ENCODE measurements around the gene HEBP2. TPM values are rescaled to one million over a fixed set of nuclear protein-coding genes. Genes with fewer than 3 reads are reported as not detected.

Gene HEBP2
- total RNA-seq, 1 donor from 2014 or later: 53.0 TPM

DNA sequence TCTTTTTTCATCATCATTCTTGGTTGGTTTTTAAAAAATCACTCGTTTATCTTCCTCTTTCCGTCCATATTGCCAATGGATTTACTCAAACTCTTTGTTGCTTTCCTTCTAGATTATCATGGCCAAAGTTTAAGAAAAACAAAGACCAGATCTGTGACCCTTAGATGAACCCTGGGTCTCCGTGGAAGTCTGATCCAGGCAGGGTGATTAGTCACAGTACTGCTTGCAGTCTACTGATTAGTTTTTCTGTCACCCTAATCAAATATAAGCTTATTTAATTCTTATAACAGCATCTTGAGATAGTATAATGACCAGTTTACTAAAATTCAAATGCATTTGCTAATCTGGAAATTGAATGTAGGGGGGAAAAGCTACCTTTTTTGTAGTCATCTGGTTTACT lies 32.3 kb upstream of the HEBP2 start:
- Mint-ChIP-seq H3K9me3 (ENCODE audit: unreplicated experiment) (no peaks in the 10 kb centered on the region), H3K27ac (ENCODE audit: unreplicated experiment) (no peak overlapping the region), H3K36me3 (ENCODE audit: unreplicated experiment) (no peaks in the 10 kb centered on the region), H3K27me3 (ENCODE audit: unreplicated experiment) (no peaks in the 10 kb centered on the region), H3K4me3 (ENCODE audit: unreplicated experiment) (no peak overlapping the region), H3K4me1 (ENCODE audit: low read depth, unreplicated experiment) (peaks cover 2% of the 10 kb centered on the region)
- TF ChIP-seq, protein P1, sequence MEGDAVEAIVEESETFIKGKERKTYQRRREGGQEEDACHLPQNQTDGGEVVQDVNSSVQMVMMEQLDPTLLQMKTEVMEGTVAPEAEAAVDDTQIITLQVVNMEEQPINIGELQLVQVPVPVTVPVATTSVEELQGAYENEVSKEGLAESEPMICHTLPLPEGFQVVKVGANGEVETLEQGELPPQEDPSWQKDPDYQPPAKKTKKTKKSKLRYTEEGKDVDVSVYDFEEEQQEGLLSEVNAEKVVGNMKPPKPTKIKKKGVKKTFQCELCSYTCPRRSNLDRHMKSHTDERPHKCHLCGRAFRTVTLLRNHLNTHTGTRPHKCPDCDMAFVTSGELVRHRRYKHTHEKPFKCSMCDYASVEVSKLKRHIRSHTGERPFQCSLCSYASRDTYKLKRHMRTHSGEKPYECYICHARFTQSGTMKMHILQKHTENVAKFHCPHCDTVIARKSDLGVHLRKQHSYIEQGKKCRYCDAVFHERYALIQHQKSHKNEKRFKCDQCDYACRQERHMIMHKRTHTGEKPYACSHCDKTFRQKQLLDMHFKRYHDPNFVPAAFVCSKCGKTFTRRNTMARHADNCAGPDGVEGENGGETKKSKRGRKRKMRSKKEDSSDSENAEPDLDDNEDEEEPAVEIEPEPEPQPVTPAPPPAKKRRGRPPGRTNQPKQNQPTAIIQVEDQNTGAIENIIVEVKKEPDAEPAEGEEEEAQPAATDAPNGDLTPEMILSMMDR (IDR thresholded peaks at IDR 0.05; ENCODE audit: partially characterized antibody, unreplicated experiment): no peak
- no peak for DNase-seq

DNA sequence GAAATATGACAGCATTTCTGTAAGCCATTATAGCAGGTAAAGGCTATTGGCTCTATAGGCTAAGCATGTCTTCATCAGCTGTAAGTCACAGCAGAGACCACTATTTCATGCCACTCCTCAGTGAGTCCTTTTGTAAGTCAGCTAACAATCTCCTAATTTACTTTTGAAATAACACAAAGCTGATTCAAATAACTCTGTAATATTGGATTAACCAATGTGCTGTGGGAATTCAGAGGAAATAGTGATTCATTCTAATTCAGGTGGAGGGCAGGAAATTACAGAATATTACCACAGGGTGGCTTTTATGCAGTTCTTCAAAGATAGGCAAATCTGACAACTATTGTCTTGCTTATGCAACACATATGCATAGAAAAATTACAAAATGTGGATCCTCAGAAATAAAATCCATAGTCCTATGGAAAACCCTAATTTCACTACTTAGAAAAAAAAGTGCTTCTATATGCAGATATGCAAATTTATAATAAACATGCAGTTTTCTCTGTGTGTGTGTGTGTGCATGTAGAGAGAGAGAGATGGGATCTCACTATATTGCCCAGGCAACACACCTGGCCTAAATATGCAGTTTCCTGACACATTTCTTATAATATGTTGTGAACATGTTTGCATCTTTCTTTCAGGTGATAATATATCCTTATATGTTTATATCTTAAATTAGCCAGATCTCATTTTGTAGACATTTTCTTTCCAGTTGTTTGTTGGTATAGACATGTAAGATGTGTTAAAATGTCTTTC lies 31.1 kb upstream of the HEBP2 start:
- no peaks in the 10 kb centered on the region for H3K27me3 Mint-ChIP-seq (ENCODE audit: unreplicated experiment)
- peaks cover 2% of the 10 kb centered on the region for H3K4me1 Mint-ChIP-seq (ENCODE audit: low read depth, unreplicated experiment)

DNA sequence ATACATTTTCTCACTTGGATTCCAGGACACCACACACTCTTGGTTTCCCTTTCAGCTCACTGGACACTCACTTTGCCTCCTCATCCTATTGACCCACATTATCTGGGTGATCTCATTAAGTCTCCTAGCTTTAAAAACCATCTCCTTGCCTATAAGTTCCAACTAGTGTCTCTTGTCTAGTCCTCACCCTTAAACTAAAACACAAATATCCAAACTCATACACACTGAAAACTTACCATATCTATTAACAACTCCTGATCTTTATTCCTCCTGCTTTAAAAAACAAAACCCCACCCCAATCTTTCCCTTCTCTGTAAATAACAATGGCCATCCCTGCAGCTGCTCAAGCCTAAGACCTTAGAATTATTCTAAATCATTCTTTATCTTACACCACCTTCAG lies 29.8 kb upstream of the HEBP2 start:
- Mint-ChIP-seq H3K4me1 (ENCODE audit: low read depth, unreplicated experiment) (peaks cover 2% of the 10 kb centered on the region), H3K27me3 (ENCODE audit: unreplicated experiment) (no peaks in the 10 kb centered on the region), H3K36me3 (ENCODE audit: unreplicated experiment) (no peaks in the 10 kb centered on the region), H3K4me3 (ENCODE audit: unreplicated experiment) (no peak overlapping the region), H3K27ac (ENCODE audit: unreplicated experiment) (no peak overlapping the region), H3K9me3 (ENCODE audit: unreplicated experiment) (no peaks in the 10 kb centered on the region)
- TF ChIP-seq, protein P1 (IDR thresholded peaks at IDR 0.05; ENCODE audit: partially characterized antibody, unreplicated experiment): no peak
- DNase-seq: no peak

More for the DNA sequence above, 31.1 kb upstream of the HEBP2 start:
- no peak for DNase-seq
- Mint-ChIP-seq H3K27ac (ENCODE audit: unreplicated experiment) (no peak overlapping the region), H3K9me3 (ENCODE audit: unreplicated experiment) (no peaks in the 10 kb centered on the region), H3K36me3 (ENCODE audit: unreplicated experiment) (no peaks in the 10 kb centered on the region), H3K4me3 (ENCODE audit: unreplicated experiment) (no peak overlapping the region)
- TF ChIP-seq, protein P1 (IDR thresholded peaks at IDR 0.05; ENCODE audit: partially characterized antibody, unreplicated experiment): no peak

DNA sequence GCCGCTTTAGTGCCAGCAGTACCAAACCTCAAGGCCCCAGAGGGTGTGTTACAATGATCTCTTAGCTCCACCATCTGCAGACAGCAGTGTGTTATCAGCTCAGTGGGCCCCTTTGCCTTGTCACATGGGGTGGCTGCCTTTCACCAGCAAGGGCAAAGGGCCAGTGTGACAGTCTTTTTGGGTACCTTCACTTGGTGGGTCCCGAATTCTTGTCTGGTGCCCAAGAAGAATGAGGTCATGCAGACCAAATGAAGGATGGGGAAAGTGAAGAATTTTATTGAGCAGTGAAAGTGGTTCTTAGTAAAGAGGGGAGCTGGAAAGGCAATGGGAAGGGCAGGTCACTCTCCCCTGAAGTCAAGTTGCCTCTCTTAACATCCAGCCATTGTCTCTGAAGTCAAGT lies 29.2 kb upstream of the HEBP2 start:
- TF ChIP-seq, protein P1 (IDR thresholded peaks at IDR 0.05; ENCODE audit: partially characterized antibody, unreplicated experiment): no peak
- Mint-ChIP-seq H3K4me3 (ENCODE audit: unreplicated experiment) (no peak overlapping the region), H3K27me3 (ENCODE audit: unreplicated experiment) (no peaks in the 10 kb centered on the region), H3K9me3 (ENCODE audit: unreplicated experiment) (no peaks in the 10 kb centered on the region), H3K4me1 (ENCODE audit: low read depth, unreplicated experiment) (peaks cover 2% of the 10 kb centered on the region), H3K27ac (ENCODE audit: unreplicated experiment) (no peak overlapping the region), H3K36me3 (ENCODE audit: unreplicated experiment) (no peaks in the 10 kb centered on the region)
- DNase-seq: no peak

DNA sequence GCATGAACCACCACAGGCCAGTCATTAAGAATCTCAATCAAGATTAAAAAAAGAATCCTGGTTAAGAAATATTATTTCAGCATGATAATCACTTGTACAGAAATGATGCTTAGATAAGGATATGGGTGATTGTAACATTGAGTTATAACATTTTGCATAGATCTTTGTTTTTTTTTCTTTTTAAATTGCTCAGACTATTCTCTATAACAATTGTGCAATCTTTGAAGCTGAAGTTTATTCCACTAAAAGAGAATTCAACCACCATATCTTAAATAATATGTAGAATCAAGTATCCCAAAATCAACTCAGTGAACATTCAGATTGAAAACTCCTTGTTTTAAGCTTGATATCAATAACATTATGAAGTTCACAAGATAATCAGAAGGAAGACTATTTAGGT lies 27.0 kb upstream of the HEBP2 start:
- no peak overlapping the region for H3K4me3 Mint-ChIP-seq (ENCODE audit: unreplicated experiment)
- H3K4me1 Mint-ChIP-seq (ENCODE audit: low read depth, unreplicated experiment): no peaks in the 10 kb centered on the region
- H3K27ac Mint-ChIP-seq (ENCODE audit: unreplicated experiment): no peak overlapping the region
- TF ChIP-seq, protein P1 (IDR thresholded peaks at IDR 0.05; ENCODE audit: partially characterized antibody, unreplicated experiment): no peak
- H3K9me3 Mint-ChIP-seq (ENCODE audit: unreplicated experiment): no peaks in the 10 kb centered on the region
- H3K27me3 Mint-ChIP-seq (ENCODE audit: unreplicated experiment): no peaks in the 10 kb centered on the region
- H3K36me3 Mint-ChIP-seq (ENCODE audit: unreplicated experiment): no peaks in the 10 kb centered on the region
- DNase-seq: no peak
